Choroid plexus epithelial cell (primary cell): ENCODE data around the gene RNF207.
"Not testable (repeated sequence)": the region's sequence is repeated elsewhere in the genome, so short reads cannot be mapped to it uniquely, and the experiment has no call there.

Experiments
- DNase-seq: peaks from one replicate; pipeline ENCODE4 v3.0.0-alpha.2; 2010; ENCODE audit warnings: low read depth
- H3K4me3 ChIP-seq: 2 replicates; pipeline ENCODE4 v1.5.1; 2011; ENCODE audit warnings: low read depth, mild to moderate bottlenecking, control low read depth, low read length, moderate library complexity
- TF ChIP-seq, protein P1 (sequence below): conservative IDR thresholded peaks from 2 replicates; pipeline ENCODE4 v1.5.1; 2011; ENCODE audit warnings: low read depth, mild to moderate bottlenecking, control low read depth, inconsistent platforms, low read length, moderate library complexity

The RNF207 gene

DNA sequence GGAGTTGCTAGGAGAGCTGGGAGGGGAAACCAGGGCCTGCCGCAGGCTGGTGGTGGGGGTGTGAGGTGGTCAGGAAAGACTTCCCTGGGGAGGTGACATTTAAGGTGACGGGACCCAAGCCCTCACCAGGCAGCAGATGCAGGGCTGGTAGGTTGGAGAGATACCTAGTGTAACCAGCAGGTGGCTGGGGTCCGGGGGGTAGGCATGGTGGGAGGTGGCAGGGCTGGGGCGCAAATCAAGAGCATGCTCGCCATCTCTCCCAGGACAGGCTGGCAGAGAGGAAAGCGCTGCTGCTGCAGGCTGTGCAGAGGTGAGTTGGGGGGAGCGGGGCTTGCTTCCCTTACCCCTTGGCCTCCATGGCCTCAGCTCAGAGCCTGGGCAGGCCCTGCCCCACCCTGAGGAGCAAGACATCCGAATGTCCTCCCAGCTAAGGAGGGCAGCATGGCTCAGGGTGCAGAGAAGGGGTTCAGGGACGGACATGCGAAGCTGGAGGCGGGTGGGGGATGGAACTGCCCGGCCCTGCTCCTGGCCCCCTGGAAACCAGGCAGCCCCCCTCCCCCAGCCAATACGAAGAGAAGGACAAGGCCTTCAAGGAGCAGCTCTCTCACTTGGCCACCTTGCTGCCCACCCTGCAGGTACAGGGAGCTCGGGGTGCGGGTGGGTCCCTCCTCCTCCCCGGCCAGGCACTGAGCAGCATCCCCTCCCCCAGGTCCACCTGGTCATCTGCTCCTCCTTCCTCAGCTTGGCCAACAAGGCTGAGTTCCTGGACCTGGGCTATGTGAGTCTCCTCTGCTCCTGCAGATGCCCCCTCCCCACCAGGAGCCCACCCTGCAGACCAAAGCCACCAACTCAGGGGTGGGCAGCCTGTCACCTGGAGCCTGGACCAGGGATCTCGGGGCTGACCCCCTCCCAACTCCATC lies 4.0 kb downstream of the RNF207 start:
- peak overlapping the region; percentile 57 for H3K4me3 ChIP-seq

DNA sequence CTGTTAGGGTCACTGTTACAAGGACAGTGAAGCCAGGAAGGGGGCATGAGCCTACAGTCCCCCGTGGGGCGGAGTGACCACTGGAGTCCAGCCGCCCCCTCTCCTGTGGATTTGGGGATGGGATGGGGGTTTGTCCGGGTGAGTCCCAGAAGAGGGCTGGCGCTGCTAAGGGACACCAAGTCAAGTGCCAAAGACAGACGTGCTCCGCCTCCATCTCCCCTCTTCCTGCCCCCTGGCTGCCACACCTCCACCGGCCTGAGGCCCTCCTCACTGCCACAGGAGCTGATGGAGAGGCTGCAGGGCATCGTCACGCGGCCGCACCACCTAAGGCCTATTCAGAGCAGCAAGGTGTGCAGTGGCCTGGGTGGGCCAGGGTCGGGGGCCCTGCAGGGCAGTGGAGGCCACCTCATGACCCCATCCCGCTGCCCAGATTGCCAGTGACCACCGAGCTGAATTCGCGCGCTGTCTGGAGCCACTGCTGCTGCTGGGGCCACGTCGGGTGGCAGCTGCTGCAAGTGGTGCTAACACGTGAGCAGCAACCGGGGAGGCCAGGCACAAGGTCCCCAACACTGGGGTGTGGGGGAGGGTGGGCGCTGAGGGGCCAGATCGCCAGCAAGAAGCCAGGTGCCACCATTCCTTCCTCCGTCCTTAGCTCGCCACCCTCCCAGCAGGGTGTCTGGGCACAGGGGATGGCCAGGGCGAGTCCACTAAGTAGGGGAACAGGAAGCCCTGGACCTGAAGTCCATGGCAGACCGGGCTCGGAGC lies 4.9 kb downstream of the RNF207 start:
- TF ChIP-seq, protein P1, sequence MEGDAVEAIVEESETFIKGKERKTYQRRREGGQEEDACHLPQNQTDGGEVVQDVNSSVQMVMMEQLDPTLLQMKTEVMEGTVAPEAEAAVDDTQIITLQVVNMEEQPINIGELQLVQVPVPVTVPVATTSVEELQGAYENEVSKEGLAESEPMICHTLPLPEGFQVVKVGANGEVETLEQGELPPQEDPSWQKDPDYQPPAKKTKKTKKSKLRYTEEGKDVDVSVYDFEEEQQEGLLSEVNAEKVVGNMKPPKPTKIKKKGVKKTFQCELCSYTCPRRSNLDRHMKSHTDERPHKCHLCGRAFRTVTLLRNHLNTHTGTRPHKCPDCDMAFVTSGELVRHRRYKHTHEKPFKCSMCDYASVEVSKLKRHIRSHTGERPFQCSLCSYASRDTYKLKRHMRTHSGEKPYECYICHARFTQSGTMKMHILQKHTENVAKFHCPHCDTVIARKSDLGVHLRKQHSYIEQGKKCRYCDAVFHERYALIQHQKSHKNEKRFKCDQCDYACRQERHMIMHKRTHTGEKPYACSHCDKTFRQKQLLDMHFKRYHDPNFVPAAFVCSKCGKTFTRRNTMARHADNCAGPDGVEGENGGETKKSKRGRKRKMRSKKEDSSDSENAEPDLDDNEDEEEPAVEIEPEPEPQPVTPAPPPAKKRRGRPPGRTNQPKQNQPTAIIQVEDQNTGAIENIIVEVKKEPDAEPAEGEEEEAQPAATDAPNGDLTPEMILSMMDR = no peak
- no peak for DNase-seq
- no peak overlapping the region for H3K4me3 ChIP-seq

More for the DNA sequence above, 4.0 kb downstream of the RNF207 start:
- TF ChIP-seq, protein P1 = peak; percentile 24
- DNase-seq = no peak

DNA sequence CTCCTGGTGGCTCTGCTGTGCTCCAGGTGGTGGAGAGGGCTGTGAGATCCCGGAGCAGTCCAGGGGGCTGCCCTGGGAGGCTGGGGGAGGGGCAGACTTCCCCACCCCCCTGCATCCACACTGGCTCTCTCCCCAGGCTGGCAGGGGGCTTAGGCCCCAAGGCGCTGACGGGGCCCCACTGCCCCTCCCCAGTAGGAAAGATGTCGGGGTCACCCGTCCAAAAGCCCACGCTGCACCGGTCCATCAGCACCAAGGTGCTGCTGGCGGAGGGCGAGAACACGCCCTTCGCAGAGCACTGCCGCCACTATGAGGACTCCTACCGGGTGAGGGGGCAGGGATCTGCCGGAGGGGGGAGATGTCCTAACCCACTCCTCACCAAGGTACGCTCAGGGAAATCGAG lies 5.8 kb downstream of the RNF207 start:
- no peak overlapping the region for H3K4me3 ChIP-seq
- no peak for DNase-seq
- TF ChIP-seq, protein P1 = no peak

DNA sequence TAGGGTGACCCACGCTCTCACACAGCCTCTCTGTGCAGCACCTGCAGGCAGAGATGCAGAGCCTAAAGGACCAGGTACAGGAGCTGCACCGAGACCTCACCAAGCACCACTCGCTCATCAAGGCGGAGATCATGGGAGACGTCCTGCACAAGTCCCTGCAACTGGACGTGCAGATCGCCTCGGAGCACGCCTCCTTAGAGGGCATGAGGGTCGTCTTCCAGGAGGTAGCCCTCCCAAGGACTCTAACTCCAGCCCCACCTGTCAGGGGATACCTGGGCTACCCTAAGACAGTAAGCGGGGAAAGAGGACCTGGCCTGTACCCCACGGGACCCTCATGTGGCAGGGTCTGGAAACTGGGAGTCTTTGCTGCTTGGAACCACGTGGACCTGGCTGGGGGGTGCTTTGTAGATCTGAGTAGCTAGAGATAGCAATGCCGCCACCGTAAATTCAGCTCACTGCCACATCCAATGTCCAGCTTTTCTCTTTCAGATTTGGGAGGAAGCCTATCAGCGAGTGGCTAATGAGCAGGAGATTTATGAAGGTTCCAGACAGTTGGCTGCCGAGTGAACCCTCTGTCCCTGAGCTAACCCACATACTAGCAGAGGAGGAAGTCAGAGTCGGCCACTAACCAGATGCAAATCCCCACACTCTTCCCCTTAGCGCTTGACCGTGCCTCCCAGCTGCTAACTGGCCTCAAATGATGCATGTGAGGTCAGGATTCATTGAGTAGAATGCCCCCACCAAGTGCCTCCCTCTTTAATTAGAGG lies 6.5 kb downstream of the RNF207 start:
- no peak overlapping the region for H3K4me3 ChIP-seq
- DNase-seq = no peak
- TF ChIP-seq, protein P1 = no peak

DNA sequence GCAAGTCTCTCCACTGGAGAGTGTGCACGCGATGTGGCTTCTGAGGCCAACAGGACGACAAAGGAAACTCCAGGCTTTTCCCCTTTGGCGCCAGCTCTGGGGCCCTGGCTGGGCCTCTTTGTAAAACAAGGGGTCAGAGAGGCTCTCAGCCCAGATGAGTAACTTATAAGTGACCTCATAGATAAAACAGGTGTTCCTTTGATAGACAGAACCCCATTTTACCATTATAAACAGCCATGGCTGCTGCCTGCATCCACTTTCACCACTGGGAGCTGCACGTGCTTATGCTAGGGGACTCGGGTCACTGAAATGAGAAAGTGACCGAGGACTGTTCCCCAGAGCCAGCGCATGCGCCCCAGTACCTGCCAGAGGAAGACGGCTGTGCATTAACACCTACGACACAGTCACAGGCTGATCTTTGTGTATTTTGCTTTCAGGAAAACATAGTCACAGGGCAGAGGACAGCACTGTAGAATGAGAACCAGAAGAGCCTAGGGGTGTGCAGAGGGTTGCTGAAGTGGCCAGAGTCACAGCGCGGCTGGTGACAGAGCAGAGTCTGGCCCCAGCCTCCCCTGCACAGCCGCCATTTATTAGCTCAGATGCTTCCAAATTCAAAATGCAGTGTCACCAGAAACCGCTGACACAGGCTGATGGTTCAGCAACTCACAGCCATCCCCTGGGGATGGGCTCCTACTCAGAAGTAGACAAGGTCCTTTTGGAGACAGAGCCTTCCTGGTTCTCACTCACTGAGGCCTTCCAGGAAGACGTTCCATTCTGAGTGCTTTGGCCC lies 12.7 kb downstream of the RNF207 start:
- no peak overlapping the region for H3K4me3 ChIP-seq
- TF ChIP-seq, protein P1 = no peak
- no peak for DNase-seq

DNA sequence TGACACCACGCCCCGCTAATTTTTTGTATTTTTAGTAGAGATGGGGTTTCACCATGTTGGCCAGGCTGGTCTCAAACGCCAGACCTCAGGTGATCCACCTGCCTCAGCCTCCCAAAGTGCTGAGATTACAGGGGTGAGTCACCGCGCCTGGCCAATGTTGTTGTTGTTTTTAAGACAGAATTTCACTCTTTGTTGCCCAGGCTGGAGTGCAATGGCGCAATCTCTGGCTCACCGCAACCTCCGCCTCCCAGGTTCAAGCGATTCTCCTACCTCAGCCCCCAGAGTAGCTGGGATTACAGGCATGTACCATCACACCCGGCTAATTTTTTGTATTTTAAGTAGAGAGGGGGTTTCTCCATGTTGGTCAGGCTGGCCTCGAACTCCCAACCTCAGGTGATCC lies 13.7 kb downstream of the RNF207 start:
- not testable (repeated sequence) for H3K4me3 ChIP-seq

More for the DNA sequence above, 13.7 kb downstream of the RNF207 start:
- not testable (repeated sequence) for DNase-seq
